B cell (primary cell): ENCODE results near the gene REN. TPM values are rescaled to one million over a fixed set of nuclear protein-coding genes. Genes with fewer than 3 reads are reported as not detected.

Experiments
- ATAC-seq: fragments of 200-7000 bp; cut with Tn5 transposase; one replicate; pipeline ENCODE4 v1.10.0; 2021; ENCODE audit warnings: low read depth, mild to moderate bottlenecking, moderate number of reproducible peaks, moderate library complexity
- CTCF ChIA-PET: fragments of 350-600 bp; sonication (Branson Sonifier 250); formaldehyde crosslinking; loops from one replicate; lab custom pipeline; 2021; ENCODE audit warnings: antibody characterized with exemption, inconsistent platforms; lab: Charles Lee
- POLR2A ChIA-PET: fragments of 350-600 bp; sonication (Branson Sonifier 250); formaldehyde crosslinking; loops from one replicate; lab custom pipeline; 2021; ENCODE audit warnings: antibody characterized with exemption; lab: Charles Lee
- DNase-seq: peaks from one replicate; pipeline ENCODE4 v3.0.0; 2013
- H2AFZ ChIP-seq: 2 replicates; pipeline ENCODE4 v1.6.1; 2012; ENCODE audit warnings: mild to moderate bottlenecking, low read depth, low read length; ENCODE audit not compliant: insufficient read depth, poor library complexity, severe bottlenecking
- H3K27ac ChIP-seq, 2 donors: 1 replicate in 1 of 2; 2 replicates in 1 of 2; pipeline ENCODE4 v1.5.1; 2012 to 2013; ENCODE audit warnings: low read length in 2 of 2, mild to moderate bottlenecking in 2 of 2, moderate library complexity in 1 of 2
- H3K27me3 ChIP-seq, 4 experiments: fragments of 200-600 bp in 1 of 4; sonication (generic) in 1 of 4; replicated peaks in 1 of 4; 1 replicate in 2 of 4; 2 replicates in 2 of 4; pipeline versions ENCODE4 v1.6.1 to v1.7.0; 2013 to 2016; ENCODE audit warnings: low read length in 3 of 4, mild to moderate bottlenecking in 2 of 4, mixed read lengths in 1 of 4, moderate library complexity in 1 of 4; ENCODE audit not compliant: insufficient read depth in 4 of 4, control insufficient read depth in 3 of 4; ENCODE audit errors: control extremely low read depth in 1 of 4
- H3K36me3 ChIP-seq, 2 experiments: replicated peaks in 1 of 2; 1 replicate in 1 of 2; 2 replicates in 1 of 2; pipeline versions ENCODE4 v1.6.1 to v1.7.1; 2013; ENCODE audit warnings: low read length in 1 of 2; ENCODE audit not compliant: insufficient read depth in 2 of 2, control insufficient read depth in 1 of 2; ENCODE audit errors: control extremely low read depth in 1 of 2, extremely low read depth in 1 of 2
- H3K4me1 ChIP-seq, 2 donors: fragments of 200-600 bp in 1 of 2; sonication (generic) in 1 of 2; 1 replicate in 1 of 2; 2 replicates in 1 of 2; pipeline versions ENCODE4 v1.5.1 to v1.6.1; 2013 to 2017; ENCODE audit warnings: low read length in 2 of 2; ENCODE audit not compliant: control insufficient read depth in 2 of 2, insufficient read depth in 2 of 2
- H3K4me2 ChIP-seq: replicated peaks from 2 replicates; pipeline ENCODE3; 2012; ENCODE audit warnings: mild to moderate bottlenecking, low read depth, low read length; ENCODE audit not compliant: poor library complexity, severe bottlenecking
- H3K4me3 ChIP-seq, 5 experiments: fragments of 200-600 bp in 1 of 5; sonication (generic) in 1 of 5; 1 replicate in 3 of 5; 2 replicates in 2 of 5; pipeline versions ENCODE4 v1.5.1 to v1.7.0; 2011 to 2016; ENCODE audit warnings: low read length in 4 of 5, mild to moderate bottlenecking in 4 of 5, low read depth in 2 of 5, control low read depth in 1 of 5, moderate library complexity in 1 of 5; ENCODE audit not compliant: insufficient read depth in 1 of 5; ENCODE audit errors: control extremely low read depth in 1 of 5, extremely low read depth in 1 of 5
- H3K79me2 ChIP-seq: fragments of 200-600 bp; sonication (generic); one replicate; pipeline ENCODE4 v1.6.0; 2016; ENCODE audit warnings: low read length; ENCODE audit not compliant: control insufficient read depth, insufficient read depth
- H3K9ac ChIP-seq: fragments of 200-600 bp; sonication (generic); 2 replicates; pipeline ENCODE4 v1.6.1; 2017; ENCODE audit warnings: mild to moderate bottlenecking, low read length, moderate library complexity
- H3K9me3 ChIP-seq, 3 donors: one replicate each; pipeline versions ENCODE4 v1.6.1 to v1.7.1; 2013; ENCODE audit warnings: low read length in 2 of 3; ENCODE audit not compliant: control insufficient read depth in 2 of 3, insufficient read depth in 1 of 3; ENCODE audit errors: control extremely low read depth in 1 of 3
- H4K20me1 ChIP-seq: 2 replicates; pipeline ENCODE4 v1.6.0; 2012; ENCODE audit warnings: mild to moderate bottlenecking, low read length; ENCODE audit not compliant: insufficient read depth, control insufficient read depth, poor library complexity, severe bottlenecking
- H3K27ac Mint-ChIP-seq: one replicate; pipeline ENCODE4 v1.8.0; 2021; ENCODE audit warnings: mixed read lengths
- H3K27me3 Mint-ChIP-seq: one replicate; pipeline ENCODE4 v1.8.0; 2021; ENCODE audit warnings: mixed read lengths
- H3K4me1 Mint-ChIP-seq: one replicate; pipeline ENCODE4 v1.8.0; 2021; ENCODE audit warnings: mixed read lengths
- H3K4me3 Mint-ChIP-seq: one replicate; pipeline ENCODE4 v1.8.0; 2021; ENCODE audit warnings: mixed read lengths
- H3K9me3 Mint-ChIP-seq: one replicate; pipeline ENCODE4 v1.8.0; 2022; ENCODE audit warnings: mixed read lengths; ENCODE audit not compliant: insufficient read depth
- CTCF ChIP-seq: fragments of 200-600 bp; IDR thresholded peaks from one replicate; pipeline ENCODE4 v1.8.0; 2022; ENCODE audit warnings: antibody characterized with exemption, mild to moderate bottlenecking
- EZH2 ChIP-seq: IDR thresholded peaks from 2 replicates; pipeline ENCODE4 v1.6.1; 2012; ENCODE audit warnings: borderline replicate concordance, low read depth, mild to moderate bottlenecking, moderate library complexity, low read length; ENCODE audit not compliant: insufficient read depth, poor library complexity, severe bottlenecking
- WGBS: methylation state at CpG from one replicate; pipeline ENCODE4 v1.1.5; 2013; ENCODE audit warnings: missing lambda C conversion rate; ENCODE audit not compliant: insufficient coverage; 5-methylcytosine and 5-hydroxymethylcytosine counted together
- intact Hi-C: fragments of 100-400 bp; cut with micrococcal nuclease; formaldehyde crosslinking; loops from one replicate; pipeline ENCODE4 v1.10.0; 2022
- polyA plus RNA-seq: library from polyadenylated mRNA; depleted of rRNA; stranded (reverse); fragments of >200 nt; gene quantifications from 2 replicates; pipeline ENCODE4 v1.2.3, GENCODE V29; 2012
- total RNA-seq, 2 donors: library from RNA; stranded (reverse); fragments of 120-200 nt in 1 of 2; gene quantifications; 1 replicate in 1 of 2; 2 replicates in 1 of 2; pipeline versions ENCODE4 v1.2.3 to v1.2.4, GENCODE V29; 2013 to 2022

Gene REN
- total and polyA plus RNA-seq, 2 donors (not counting 1 experiment from before 2014, with no cell fraction given), result not detected

- 50% methylated on average over 2 of the region's 4 CpGs for WGBS
- Mint-ChIP-seq H3K4me1 (peaks cover 5% of the 10 kb centered on the region), H3K27me3 (peaks cover 14% of the 10 kb centered on the region), H3K27ac (no peak overlapping the region), H3K9me3 (no peaks in the 10 kb centered on the region), H3K4me3 (peak overlapping the region; percentile 26)
- ChIA-PET POLR2A (no interaction called here), CTCF (interaction anchor here (0.6 to 4.0 kb wide), 20 partner anchors 8 to 1254 kb away, joined by 3 to 25 read pairs (median 4); partner anchors contain the start of genes ATP2B4 and SNRPE)
- TF ChIP-seq EZH2 (no peak), CTCF (no peak)
- Histone ChIP-seq H4K20me1 (no peaks in the 10 kb centered on the region), H3K9ac (no peak overlapping the region), H3K36me3 (no peaks in the 10 kb centered on the region), H3K9me3 (no peaks in the 10 kb centered on the region), H3K4me1 (peaks cover 7 to 8% of the 10 kb centered on the region in 2 donors), H2AFZ (peak overlapping the region; percentile 58), H3K79me2 (no peaks in the 10 kb centered on the region), H3K27ac (no peak overlapping the region), H3K4me3 (no peak overlapping the region), H3K27me3 (peaks cover 0 to 12% (median 2%) of the 10 kb centered on the region in 4 experiments), H3K4me2 (peak overlapping the region; percentile 56)
- intact Hi-C loops, result loop anchor here (5.0 kb wide), 1 partner anchor 626 kb away; no protein-coding TSS in a partner anchor
- DNase-seq (no peak), ATAC-seq (no peak)
These were observed 37.6 kb downstream of the REN start for GRCh38 chr1:204128464-204128963.

GRCh38 chr1:204127597-204128242, 38.4 kb downstream of the REN start:
- H3K27ac ChIP-seq, result no peak overlapping the region
- H3K4me3 ChIP-seq, result no peak overlapping the region
- H3K4me2 ChIP-seq, result no peak overlapping the region
- H3K9ac ChIP-seq, result no peak overlapping the region
- TF ChIP-seq CTCF (peak; percentile 16), EZH2 (no peak)
- Mint-ChIP-seq H3K9me3 (no peaks in the 10 kb centered on the region), H3K27ac (no peak overlapping the region), H3K4me1 (peaks cover 5% of the 10 kb centered on the region), H3K4me3 (no peak overlapping the region), H3K27me3 (peaks cover 14% of the 10 kb centered on the region)
- H3K36me3 ChIP-seq, result no peaks in the 10 kb centered on the region
- no peaks in the 10 kb centered on the region for H3K9me3 ChIP-seq
- no peak for DNase-seq
- H4K20me1 ChIP-seq, result no peaks in the 10 kb centered on the region
- no peaks in the 10 kb centered on the region for H3K79me2 ChIP-seq
- intact Hi-C loops, result loop anchor here (5.0 kb wide), 1 partner anchor 625 kb away; no protein-coding TSS in a partner anchor
- POLR2A ChIA-PET, result no interaction called here
- peaks cover 7 to 8% of the 10 kb centered on the region in 2 donors for H3K4me1 ChIP-seq
- 23% methylated on average over 3 of the region's 5 CpGs for WGBS
- H2AFZ ChIP-seq, result no peak overlapping the region
- peaks cover 0 to 12% (median 2%) of the 10 kb centered on the region in 4 experiments for H3K27me3 ChIP-seq
- CTCF ChIA-PET, result interaction anchor here (0.6 to 4.0 kb wide), 7 partner anchors 12 to 882 kb away, joined by 3 to 25 read pairs (median 6); partner anchors contain the start of gene SNRPE
- ATAC-seq, result no peak
